GM21717 (cell line): ENCODE data around the gene C17orf114.
A peak's percentile ranks its signal among the peaks of the same experiment; 100 is the strongest.

ENCODE experiments used
- ATAC-seq: cut with Tn5 transposase; IDR thresholded peaks from one replicate; pipeline ENCODE4 v1.9.1; 2021; ENCODE audit warnings: mild to moderate bottlenecking, moderate library complexity; ENCODE audit not compliant: unreplicated experiment

C17orf114 gene

DNA sequence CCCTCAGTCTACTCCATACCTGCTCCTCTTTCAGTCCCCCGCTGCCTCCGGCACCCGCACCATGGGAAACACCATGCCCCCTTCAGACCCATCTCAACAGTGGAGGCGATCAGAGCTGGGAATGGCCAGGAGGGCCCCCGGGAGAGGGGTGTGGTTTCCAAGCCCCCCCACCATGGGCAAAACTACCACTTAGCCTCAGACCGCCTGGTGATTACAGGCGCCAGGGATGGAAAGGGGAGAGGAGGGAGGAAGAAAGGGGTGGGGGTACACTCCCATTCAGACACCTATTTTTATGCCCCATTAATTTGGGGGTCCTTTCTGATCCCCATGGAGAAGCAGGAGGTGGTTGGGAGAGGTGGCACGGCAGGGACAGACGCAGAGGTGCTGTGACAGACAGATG lies at the start of gene C17orf114:
TSS of gene C17orf114 (minus strand) at position 101 of the 400 bp plus-strand sequence.
- no peak for ATAC-seq

DNA sequence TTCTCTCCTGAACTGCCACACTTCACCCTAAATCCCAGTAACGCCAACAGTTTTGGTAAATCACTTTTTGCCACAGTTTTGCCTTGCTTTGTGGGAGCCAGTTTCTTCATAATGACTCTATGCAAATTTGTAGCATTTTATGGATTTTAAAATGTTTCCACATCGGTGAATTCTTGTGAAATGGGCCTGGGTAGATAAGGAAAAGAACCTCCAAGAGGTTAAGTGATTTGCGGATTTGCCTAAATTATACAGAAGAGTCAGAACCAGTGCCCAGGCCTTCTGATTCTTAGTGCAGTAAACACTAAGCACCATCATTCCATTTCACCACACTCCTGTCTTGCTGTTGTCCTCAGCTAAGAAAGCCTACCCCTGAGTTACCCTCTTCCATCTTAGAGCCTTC lies 49.0 kb upstream of the C17orf114 start:
- ATAC-seq: no peak

DNA sequence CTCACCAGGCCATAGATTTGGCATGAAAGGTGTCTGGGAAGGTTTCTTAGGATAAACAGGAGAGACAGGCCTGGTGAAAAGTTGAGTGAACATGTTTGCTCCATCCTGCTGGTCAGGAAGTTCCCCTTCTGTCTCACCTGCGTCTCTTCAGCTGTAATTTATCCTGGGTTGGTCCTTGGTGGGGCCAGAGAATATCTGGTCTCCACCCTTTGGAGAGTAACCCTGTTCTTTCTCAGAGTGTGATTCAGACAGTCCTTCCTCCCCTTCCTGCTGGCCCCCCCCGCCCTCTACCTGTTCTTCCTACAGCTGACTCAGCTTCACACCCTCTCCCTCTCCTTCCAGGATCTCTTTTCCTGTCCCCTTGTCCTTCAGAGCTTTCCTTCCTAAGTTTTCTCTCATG lies 48.1 kb upstream of the C17orf114 start:
- no peak for ATAC-seq

DNA sequence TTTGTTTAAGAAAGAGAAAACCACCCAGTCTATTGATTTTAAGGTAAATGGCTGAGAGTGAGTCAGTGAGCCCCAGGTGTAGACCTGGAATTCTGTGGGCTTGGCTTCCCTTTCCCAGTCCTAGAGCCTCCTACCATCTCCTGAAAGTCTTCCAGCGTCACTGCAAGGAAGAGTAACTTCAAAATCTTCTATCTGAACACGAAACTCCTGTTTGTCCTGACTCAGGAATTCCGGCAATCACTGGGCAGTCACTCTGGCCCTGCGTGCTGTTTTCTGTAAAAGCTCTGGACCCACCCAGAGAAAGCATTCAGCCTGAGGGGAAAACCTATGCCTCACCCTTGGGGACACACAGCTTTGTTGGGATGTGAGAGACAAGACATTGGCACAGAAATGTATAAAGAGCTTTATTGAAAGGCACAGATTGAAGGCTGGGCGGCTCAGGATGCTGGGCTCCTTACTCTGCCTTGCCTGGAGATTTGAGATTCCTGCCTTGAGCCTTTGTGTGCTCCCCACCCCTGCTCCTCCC lies 46.9 kb upstream of the C17orf114 start:
- no peak for ATAC-seq

DNA sequence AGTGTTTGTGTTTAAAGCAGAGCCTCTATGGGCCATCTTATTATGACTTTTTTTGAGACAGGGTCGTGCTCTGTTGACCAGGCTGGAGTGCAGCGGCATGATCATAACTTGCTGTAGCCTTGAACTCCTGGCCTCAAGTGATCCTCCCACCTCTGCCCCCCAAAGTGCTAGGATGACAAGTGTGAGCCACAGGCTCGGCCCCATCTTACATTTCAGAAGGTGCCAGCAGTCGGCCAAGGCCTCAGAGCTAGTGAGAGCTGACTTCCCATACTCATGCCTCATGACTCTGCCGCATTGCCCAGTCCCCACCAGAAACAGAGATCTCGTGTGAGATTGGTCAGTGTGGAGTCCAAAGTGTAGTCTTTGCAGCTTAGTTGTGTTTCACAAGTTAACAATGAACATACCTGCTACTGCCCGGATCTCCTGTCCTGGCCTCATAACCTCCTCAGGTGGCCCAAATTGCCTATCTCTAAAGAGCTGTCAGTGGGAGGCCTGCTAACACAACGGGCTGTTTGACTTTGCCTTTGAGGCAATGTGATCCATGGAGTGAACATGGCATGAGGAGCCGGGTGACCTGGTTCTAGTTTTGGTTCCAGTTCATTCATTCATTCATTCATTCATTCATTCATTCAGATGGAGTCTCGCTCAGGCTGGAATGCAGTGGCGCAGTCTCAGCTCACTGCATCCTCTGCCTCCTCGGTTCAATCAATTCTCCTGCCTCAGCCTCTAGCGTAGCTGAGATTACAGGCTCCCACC lies 44.7 kb upstream of the C17orf114 start:
- no peak for ATAC-seq

DNA sequence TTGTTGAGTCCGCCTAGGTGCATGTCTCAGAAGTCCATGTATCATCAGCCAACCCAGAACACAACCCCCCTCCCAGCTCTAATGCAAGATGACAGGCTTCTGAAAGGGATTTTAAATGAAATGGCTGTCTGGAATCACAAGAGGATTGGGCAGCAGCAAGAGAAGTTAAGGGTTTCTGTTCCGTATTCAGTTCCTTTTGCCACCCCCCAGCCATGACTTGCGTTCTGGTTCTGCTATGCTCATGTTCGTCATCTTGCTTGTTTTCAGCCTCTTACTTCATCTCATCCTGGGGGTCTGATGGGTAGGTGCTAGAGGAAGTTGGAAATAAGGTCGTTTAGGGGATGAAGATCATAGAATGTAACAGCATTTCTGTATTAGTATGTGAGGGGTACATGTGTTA lies 43.0 kb upstream of the C17orf114 start:
- ATAC-seq: no peak

DNA sequence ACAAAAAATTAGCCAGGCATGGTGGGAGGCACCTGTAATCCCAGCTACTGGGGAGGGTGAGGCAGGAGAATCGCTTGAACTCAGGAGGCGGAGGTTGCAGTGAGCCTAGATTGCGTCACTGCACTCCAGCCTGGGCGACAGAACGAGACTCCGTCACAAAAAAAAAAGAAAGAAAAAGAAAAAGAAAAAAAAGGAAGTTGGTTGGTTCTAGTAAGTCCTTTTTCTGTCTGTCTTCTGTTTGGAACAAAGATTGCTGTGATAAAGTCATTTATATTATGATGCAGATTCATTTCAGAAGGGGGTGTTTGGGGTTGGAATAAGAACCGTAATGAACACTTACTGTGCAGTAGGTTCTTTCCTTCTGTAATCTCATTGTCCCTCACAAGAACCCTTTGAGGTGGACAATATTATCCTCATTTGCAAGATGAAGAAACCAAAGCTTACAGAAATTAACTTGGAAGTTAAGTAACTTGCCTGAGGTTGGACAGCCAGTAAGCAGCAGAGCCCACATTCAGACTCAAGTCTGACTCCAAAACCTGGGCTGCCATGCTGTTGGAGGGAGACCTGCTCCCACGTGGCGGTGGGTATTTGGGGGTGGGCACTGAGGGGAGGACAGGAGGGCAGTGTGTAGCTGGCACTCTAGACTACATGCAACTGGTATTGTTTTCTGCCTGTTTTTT lies 41.3 kb upstream of the C17orf114 start:
- no peak for ATAC-seq

DNA sequence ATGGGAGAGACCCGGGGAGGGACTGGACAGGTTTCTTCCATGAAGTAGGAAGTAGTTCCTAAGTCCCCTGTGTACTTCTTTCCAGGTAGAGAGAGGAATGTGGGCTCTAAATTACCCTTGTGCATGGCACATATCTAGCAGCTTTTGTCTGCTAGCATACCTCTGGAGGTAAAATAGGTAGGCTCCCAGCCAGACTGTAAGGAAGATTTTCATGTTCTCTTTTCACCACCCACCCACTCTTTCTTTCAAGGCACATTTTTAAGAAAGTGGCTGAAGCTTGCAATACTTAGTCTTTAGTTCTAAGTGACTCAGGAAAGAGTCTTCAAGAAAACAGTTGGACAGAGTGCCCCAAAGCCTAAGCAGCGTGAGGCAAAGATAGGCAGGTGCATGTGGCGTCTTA lies 40.2 kb upstream of the C17orf114 start:
- ATAC-seq: no peak

DNA sequence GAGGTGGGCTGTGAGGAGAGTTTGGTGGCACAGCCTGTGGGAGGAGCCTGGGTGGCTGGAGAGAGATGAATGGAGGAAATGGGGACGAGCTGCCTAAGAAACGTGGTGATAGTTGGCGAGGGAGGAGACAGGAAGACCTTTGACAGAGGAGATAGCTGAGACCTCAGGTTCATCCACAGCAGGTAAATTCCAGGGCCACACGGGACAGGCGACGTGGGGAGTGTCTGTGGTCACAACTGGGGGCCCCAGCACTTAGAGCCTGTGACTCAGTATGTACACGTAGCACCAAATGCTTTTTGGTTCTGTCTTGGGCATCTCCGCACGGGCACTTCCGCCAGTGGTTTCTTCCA lies 38.7 kb upstream of the C17orf114 start:
- ATAC-seq: no peak

DNA sequence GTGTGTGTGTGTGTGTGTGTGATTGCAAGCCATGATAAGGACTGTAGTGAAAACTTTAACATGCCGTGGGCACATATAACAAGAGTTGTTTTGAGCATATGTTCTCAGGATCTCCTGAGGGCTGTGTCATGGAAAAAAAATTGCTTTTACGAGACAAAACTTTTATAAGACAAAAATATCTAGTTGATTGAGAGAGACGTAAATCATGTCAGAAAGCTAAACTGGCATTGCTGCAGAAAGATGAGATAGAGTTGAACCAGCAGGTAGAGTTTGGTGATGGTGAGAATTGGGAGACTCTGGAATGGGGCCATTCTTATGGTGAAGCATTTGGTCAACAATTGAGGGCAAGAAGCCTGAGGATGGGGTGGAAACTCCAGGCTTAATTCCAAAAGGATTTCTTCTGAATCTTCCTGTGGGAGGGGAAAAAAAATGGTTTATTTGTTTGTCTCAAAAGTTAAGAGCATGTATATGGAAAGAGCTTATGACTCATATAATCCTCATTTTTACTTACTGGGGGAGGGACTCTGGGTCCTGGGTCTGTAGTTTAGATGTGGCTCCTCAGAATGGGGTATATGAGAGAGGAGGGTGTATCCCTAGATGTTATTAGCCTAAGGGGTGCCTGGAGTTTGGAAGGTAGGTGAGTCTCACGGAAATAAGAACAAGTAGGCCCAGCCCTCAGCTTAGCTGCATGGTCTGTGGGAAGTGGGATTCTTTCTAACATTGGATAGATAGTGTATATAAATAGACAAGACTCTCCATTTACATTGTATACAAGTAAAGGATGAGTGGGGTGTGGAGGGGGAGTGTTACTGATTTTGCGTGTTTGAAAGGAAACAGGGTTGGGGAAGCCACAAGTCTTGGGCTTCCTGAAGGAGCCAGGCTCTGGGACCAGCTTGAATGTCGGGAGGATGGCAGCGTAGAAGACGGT lies 38.1 kb upstream of the C17orf114 start:
- ATAC-seq: no peak

DNA sequence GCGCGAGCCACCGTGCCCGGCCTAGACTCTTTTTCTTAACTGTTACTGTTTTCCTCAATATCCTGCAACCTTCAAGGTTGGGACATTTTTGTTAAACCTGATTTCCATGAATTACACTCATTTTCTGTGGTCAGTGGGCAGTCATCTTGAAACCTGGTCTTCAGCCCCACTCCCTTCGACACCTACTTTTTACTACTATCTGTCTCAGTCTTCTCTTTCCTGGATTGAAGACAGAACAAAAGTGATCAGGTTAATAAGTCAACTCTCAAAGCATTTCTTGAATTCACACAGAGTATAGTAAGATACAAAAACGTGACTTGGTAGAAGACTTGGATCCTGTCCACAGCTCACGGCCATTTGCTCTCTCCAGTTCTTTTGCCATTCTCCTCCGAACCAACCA lies 37.1 kb upstream of the C17orf114 start:
- no peak for ATAC-seq

DNA sequence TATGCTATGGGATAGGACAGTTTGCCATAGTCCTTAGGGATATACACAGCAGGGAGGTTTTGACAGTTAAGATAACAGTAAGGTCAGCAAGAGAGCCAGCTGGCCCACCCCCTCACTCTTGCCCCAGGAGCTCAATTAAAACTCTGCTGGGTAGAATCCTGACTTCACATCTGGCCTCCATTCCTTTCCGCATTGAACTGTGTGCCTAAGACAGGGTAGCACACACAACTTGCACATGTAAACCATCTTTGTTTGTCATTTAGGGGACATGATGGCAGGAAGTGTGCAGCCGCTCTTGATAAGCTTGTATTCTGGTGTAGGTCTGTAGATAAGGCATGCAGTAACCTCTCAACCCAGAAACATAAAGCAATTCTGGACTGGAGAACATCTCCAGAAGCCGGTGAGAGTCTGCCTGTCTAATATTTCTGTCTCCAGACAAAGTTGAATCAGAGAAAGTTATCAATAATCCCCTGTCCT lies 36.2 kb upstream of the C17orf114 start:
- ATAC-seq: no peak

DNA sequence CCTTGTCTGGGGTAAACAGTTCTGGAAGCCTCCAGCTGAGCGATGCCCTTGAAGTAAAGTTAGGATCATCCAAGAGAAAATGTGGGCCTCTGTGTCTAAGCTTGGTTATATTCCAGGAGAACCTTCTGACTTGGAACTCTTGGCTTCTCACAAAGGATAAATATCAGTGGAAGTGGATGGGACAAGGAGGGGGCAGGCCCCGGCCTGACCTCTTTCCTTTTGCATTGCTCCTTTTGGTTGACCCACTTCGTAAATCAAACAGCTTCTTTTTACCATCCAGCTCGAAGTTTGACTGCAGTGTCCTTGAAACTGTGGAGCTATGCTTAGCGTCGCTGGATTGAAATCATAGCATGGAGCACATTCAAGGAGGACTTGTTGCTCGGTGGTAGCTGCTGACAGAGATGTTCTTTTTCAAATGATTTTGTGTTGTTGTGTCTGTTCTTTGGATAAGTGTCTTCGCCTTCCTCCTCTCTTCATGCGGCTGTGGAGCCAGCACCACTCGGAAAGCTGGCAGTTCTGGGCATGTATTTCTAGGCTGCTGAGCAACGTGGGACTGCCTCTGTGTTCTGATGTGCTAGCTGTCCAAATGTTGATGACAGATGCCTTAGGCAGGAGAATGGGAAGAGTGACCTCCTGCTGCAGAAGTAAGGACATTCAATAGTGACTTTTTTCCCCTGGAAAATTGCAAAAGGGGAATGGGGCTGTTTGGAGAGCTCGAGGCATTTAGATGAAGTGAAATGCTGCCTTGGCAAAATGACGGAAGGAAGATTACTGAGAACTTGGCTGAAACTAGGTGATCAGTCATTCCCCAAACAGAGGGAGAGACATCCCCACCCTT lies 35.6 kb upstream of the C17orf114 start:
- no peak for ATAC-seq

DNA sequence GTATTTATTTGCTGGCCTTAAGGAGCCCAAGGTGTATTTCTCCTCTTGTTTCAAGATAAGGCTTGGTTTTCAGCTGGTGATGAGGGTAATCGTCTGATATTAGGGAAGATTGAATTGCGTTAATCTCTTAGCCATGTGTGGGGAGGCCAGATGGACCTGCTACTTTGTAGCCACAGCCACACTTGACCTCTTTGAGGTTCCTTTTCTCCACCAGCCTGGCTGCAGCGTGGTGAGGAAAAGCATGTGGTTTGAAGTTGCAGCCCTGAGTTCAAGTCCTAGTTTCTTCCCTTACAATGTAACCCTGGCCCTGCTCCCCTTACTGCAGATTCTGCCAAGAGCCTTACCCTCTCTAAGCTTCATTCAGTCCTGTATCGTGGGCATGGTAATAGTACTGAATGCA lies 34.1 kb upstream of the C17orf114 start:
- ATAC-seq: no peak

DNA sequence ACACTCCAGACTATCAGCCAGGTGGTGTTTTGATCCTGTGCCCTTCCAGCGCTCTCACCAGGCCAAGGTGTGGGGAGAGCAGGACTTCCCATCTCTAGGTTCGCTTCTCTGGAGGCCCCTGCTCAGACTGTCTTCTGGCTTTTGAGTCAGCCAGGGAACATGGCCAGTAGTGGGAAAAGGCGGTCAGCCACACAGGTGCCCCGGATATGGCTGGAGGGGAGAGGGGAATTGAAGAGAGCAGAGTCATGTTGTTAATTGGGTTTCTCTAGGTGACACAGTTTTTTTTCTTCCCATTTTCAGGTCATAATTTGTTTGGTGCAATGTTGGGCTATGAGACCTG lies 32.5 kb upstream of the C17orf114 start:
- ATAC-seq: no peak

DNA sequence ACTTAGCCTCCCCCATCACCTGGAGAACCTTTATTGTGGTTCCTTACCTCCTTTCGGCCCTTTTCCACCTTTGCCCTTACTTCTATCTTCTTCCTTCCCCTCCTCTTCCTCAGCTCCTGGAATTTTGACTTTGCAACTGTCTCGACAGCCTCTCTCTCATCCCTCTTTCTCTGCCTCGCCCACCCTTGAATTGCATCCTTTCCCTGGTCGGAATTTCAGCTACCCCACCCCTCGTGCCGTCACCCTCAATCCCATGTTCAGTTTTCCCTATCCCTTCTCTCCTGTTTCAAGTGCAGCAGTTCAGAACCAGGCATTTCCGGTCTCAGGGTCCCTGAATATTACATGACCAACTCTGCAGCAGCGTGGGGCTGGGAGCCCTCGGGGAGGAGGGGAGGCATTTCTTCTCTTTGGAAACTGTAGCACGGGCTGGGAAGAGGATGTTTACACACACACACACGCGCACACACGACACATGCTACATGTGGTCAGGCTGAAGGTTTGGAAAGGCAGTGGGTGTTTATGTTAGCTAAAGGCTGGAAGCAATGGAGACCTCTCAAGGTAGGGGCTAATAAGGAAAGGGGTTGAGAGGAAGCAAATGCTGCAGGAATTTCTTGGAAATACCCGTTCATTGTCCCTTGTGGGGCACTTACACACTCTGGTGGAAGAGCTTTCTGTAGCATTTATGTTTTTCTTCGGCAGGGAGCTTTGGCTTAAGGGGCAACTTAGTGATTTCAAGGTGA lies 32.0 kb upstream of the C17orf114 start:
- no peak for ATAC-seq

DNA sequence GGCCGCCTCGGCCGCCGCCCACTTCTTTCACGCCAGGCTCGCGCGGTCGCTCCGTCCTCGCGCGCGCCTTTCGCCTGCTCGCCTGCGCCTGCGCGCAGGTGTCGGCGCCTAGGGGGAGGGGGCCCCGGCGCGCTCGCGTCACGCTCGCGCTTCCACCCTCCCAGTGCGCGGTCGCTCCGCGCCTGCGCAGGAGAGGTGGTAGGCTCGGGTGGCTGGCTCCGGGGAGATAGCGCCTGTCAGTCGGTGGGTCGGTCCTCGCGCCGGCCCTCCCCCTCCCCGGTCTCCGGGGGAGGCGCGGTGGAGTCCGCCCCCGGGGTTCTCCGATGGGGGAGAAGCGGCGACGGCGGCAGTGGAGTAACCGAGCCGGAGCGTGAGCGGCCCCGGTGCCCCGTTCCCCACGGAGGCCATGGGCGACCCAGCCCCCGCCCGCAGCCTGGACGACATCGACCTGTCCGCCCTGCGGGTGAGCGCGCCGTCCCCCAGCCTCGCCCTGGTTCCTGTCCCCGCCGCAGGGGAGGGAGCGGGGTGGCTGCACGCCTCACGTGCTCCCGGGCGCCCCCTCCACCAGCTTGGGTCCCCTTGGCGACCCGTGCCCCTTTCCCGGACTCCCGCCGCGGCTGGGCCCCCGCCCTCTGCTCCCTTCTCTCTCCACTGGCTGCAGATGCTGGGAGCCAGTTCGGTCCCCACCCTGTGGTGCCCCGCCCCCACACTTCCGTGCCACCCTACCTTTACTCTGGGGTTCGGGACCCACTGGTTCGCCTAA lies 31.2 kb upstream of the C17orf114 start, which contains the start of gene MINK1:
TSS of gene MINK1 (plus strand) at position 163 of the 763 bp plus-strand sequence. CDS start at position 407, 244 bp downstream.
- ATAC-seq: peak; percentile 66

DNA sequence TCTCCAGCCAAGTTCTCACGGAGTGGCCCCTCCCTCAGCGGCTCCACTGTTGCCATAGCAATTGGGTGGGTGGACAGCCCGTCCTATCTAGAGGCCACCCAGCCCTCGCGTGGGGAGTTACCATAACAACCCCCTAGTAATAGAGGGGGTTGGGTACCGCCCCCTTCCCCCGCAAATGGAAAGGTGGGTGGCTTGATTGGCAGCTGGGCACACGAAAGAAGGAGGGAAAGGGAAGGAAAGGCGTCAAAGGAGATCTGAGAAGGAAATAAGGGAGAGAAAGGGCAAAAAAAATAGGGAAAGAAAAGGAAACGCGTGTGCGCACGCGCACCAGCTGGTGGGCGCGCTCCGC lies 30.7 kb upstream of the C17orf114 start:
- ATAC-seq: peak; percentile 2

DNA sequence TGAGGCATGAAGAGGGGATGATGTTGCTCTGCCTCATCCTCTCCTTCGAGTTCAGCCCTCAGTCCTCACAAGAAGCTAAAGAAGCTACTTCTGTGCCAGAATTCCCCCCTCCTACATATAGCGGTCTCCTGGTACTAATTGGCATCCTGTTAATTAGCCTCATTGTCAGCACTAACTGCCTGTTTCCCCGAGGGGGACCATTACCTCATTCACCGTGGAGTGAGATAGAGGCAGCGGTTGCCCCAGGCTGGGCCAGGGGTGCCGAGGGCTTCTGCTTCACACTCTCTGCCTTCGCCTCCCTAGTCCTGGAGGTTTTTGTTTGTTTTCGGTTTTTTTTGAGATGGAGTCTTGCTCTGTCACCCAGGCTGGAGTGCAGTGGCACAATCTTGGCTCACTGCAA lies 25.3 kb upstream of the C17orf114 start:
- no peak for ATAC-seq
